NAMALWA (cell line): ENCODE measurements around the gene COX5B.
A peak's percentile ranks its signal among the peaks of the same experiment; 100 is the strongest.
"Not testable (repeated sequence)": the region's sequence is repeated elsewhere in the genome, so short reads cannot be mapped to it uniquely, and the experiment has no call there.

Experiments used
- DNase-seq: peaks from one replicate; pipeline ENCODE4 v3.0.0-alpha.2; 2015; ENCODE audit warnings: low spot score

The COX5B gene

GRCh38 chr2:97645695-97646629, at the start of gene COX5B:
COX5B (plus strand) TSS chr2:97646062; CDS start chr2:97646087, 25 bp downstream.
- DNase-seq: peak; percentile 98

- not testable (repeated sequence) for DNase-seq
Measured at GRCh38 chr2:97596180-97596579, 49.7 kb upstream of the COX5B start.

DNA sequence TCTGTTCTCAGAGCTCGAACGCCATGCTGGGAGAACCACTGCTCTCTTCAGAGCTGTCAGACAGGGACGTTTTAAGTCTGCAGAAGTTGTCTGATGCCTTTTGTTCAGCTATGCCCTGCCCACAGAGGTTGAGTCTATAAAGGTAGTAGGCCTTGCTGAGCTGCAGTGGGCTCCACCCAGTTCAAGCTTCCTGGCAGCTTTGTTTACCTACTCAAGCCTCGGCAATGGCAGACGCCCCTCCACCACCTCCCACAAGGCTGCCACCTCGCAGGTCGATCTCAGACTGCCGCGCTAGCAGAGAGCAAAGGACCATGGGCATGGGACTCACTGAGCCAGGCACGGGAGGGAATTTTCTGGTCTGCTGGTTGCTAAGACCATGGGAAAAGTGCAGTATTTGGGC, 44.3 kb upstream of the COX5B start:
- DNase-seq: not testable (repeated sequence)

GRCh38 chr2:97605109-97605508, 40.8 kb upstream of the COX5B start:
- not testable (repeated sequence) for DNase-seq

DNA sequence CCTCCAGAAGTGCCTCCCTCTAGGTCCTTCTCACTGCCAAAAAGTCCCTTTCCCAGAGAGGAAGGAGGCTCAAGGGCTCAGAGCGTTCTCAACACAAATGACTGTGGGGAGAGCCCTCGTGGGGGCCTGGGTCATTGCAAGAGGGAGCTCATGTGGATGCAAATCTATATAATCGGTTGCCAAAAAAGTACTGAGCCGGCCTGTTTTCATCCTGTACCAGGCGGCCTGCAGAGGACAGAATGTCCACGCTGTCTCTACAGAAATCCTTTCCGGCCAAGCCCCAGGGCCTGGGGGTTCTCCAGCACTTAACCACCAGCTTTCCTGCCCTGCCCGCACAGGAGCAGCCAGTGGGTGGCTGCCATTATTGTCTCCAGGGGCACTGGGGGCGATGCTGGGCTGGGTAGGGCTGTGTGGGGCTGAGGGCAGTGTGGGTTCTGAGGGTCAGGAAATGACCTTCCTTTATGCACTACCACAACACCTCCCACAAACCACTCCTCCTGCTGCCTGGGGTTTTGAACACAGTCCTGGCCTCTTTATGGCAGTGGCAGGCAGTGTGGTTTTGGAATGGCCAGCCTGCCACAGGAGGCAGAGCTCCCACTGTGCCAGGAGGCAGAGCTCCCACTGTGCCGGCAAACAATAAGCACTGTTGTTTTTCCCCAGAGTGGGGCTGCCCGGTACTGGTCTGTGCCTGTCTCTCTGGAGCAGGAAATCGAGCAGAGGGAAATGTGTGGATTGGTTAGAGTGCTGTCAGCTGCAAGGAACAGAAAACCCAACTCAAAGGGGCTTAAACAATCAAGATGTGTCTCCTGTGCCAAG, 40.1 kb upstream of the COX5B start:
- DNase-seq: not testable (repeated sequence)

DNA sequence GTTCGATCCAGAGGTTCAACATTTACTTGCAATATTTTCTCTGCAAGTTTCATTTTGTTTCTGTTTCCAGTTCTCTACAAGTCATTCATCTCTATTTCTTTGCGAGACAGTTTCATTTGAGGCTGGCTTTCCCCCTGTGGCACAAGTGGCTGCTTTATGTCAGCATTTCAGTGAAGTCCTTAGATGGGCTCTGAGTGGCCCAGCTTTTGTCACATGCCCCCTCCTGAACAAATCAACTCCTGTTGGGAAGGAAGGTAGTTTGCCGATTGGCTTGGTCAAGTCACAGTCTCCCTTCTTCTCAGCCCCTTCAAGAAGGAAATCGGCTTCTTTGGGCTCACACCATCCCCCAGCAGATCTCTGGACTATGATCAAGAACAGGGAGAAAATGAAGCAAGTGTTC, 37.1 kb upstream of the COX5B start:
- not testable (repeated sequence) for DNase-seq

DNA sequence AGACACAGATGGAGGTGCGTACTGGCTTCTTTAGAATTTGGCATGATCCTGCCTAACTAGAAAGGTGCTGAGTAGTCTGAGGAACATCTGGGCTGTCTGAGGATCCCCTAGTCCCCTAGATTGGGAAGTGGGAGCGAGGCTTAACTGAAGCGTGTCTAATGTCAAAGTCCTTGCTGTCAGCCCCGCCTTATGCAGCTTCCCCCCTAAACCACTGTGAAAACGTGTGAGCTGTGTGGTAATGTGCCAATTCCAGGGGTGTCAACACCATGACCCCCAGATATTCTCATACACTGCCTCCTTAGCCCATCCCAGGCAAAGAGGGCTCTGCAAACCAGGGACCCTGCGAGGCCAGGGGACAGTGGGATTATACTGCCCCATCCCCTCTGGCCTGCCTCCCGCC, 34.0 kb upstream of the COX5B start:
- not testable (repeated sequence) for DNase-seq

DNA sequence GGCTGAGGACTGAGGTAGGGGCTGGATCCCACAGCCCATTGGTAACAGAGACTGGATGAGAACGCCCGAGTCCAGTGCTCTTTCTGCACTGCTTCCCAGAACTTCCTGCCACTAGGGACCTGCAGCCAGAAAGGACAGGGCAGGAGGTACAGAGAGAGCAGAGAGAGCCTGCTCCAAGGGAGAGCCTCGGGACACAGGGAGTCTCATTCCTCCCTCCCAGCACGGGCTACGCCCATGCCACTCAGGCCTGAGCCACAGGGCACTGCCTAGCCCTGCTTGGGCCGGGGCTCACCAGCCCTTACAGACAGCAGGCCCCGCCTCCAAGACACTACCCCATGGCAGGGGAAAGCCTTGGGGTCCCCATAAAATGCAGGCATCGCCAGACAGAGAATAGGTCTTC, 30.1 kb upstream of the COX5B start:
- not testable (repeated sequence) for DNase-seq

DNA sequence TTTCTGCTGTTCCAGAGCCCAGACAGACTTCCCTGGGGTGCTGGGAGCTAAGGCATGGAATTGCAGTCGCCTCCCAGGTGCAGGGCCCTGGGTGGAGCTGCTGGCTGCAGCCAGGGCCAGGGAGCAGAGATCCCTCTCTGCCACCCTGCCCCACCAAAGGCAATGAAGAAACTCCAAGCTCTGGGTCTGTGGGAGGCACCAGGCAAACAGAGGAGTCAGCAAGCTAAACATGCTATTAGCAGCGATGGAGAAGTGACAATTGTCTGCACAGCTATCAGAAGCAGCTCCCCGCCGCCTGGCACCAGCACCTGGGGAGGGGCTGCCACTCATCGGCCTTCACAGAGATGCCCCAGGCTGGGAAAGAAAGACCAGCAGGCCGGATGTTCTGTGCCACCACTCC, 28.0 kb upstream of the COX5B start:
- DNase-seq: no peak

DNA sequence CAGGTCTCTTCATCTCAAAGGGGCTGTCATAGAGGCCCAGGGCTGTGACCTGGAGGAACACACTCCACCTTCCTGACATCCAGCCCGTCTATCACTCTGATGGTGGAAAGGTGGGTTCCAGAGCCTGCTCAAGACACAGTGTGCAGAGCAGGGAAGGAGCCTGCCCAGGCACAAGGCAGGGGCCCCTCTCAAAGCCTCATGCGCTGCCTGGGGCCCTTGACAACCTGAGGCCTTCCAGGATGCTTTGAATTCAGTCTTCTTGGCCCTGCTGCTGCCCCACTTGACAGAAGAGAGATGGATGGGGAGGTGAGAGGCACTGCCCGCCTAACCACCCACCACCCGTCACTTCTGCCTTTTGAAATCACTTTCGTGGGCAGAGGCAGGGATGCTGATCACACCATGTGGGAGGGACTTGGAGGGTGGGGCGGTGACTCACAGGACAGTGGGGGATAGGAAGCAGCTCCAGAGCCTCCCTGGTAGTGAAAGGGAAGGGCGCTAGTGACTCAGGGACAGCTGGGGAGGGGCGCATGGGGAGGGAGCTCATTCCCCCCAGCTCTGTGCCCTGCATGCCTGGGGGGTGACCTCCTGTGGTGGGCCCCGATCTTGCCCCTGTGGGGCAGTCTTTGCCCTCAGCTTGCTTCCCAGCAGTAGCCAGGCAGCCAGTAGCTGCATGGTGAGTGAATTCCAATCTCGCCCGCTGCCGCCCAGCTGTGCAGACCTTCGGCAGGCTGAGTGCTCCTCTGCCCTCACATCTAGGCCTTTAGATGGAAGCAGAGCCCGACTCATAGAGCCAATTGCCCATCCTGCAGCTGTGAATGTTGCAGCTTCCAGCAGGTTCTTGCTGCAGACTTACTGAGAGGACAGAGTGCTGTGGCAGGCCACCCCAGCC, 26.7 kb upstream of the COX5B start:
- DNase-seq: not testable (repeated sequence)

GRCh38 chr2:97620492-97620891, 25.4 kb upstream of the COX5B start:
- DNase-seq: not testable (repeated sequence)

GRCh38 chr2:97622976-97623375, 22.9 kb upstream of the COX5B start:
- DNase-seq: not testable (repeated sequence)

DNA sequence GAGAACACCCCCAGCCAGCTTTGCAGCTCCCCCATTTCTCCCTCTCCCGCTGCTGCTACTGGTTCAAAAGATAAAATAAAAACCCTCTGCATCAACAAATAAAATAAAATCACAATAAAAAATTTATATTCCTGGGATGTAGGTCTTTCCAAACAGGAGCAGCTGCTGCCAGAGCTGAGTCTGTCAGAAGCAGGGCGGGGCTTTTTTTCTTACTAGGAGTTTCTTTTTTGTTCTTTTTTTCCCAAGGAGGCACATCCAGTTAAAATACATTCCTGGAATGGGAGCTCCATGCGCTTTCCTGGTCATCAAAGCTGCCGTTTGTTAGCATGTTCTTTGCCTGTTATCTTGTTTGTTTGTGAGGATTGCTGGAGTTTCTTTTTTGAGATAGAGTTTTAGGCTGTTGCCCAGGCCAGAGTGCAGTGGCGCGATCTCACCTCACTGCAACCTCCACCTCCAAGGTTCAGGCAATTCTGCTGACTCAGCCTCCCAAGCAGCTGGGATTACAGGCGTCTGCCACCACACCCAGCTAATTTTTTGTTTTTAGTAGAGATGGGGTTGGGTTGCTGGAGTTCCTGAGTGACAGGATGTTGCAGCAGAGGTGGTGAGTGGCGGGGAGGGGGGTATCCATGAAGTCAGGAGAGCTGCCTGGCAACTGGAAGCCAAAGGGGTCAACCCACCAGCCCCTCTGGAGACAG, 20.4 kb upstream of the COX5B start:
- not testable (repeated sequence) for DNase-seq

DNA sequence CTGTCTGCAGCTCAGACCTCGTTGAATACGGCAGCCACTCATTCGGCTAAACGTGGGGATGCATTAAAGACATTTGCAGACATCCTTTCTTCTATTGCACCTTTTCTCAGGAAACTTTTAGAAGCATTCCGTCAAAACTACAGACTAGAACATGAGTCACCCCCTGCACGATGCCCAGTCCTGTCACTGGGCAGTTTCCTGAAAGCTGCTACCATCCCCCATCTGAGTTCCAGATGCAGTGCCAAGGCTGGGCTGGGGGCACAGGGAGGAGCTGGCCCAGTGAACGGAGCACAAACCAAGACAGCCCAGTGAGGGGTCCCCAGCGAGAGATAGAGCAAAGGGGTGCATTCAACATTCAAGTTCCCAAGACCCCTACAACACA, 19.8 kb upstream of the COX5B start:
- DNase-seq: not testable (repeated sequence)

DNA sequence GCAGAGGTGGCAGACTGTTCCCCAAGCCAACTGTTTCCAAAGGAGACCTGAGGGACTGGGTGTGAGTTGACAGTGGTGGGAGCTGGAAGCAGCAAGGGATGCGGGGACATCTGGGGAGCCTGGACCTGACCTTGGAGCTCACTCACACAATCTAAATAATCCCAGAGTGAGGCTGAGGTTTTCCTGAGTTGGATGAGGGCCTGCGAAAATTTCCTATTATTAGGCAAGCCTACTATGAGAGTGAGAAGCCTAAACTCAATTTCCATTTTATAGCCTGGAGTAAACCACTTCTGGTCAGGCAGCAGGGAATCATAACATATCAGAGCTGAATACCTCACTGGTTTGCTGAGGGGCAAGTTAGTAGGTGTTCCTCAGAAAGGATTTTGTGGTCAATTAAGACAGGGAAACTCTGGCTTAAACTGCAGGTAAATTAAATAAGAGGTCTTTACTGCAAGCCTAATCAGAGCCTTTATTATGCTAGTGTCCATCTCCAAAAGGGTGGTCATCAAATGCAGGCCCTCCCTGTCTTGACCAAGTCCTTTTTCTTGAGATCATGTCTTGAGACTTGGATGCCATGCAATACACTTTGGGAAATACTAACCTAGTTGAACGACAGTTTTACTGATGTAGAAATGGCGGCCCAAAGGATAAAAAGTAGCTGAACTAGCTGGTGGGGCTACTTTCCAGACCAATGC, 1.7 kb upstream of the COX5B start:
- no peak for DNase-seq

- DNase-seq: no peak
Measured at GRCh38 chr2:97645112-97645694, 659 bp upstream of the COX5B start.

DNA sequence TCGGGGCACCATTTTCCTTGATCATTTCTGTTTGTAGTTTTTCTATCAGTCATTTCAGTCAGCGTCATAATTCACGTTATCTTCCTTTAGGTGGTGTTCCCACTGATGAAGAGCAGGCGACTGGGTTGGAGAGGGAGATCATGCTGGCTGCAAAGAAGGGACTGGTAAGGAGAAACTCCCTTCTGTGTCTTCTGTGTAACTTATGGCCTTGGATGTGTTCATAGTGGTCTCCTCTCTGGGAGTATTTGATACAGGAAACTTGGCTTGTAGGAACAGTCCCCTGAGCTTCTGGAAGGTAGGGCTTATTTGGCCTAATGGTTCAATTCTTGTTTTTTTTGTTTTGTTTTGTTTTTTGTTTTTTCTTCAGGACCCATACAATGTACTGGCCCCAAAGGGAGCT, 1.1 kb downstream of the COX5B start:
- DNase-seq: no peak

GRCh38 chr2:97651114-97651513, 5.3 kb downstream of the COX5B start:
- no peak for DNase-seq

- DNase-seq: no peak
Measured at GRCh38 chr2:97653473-97653872, 7.6 kb downstream of the COX5B start.

GRCh38 chr2:97653874-97654273, 8.0 kb downstream of the COX5B start:
- no peak for DNase-seq
